ENCODE data around the gene INPP5D.

Gene INPP5D

GRCh38 chr2:233081731-233082221 is 21.6 kb downstream of the INPP5D start:
- Histone ChIP-seq H3K27me3 (ENCODE audit: insufficient read depth, low read length, poor library complexity) (no peaks in the 10 kb centered on the region), H3K4me3 (ENCODE audit: low read length) (no peak overlapping the region), H2BK5ac (ENCODE audit: low read length) (no peak overlapping the region), H3K4ac (ENCODE audit: low read depth, low read length) (no peak overlapping the region), H3K4me2 (ENCODE audit: low read length) (no peak overlapping the region), H3K4me1 (ENCODE audit: control insufficient read depth, low read depth, low read length) (no peaks in the 10 kb centered on the region), H3K9ac (ENCODE audit: low read length) (no peak overlapping the region), H4K8ac (ENCODE audit: low read depth, low read length) (no peak overlapping the region), H3K79me1 (ENCODE audit: low read length) (no peaks in the 10 kb centered on the region), H3K23ac (ENCODE audit: low read length) (no peak overlapping the region), H3K79me2 (ENCODE audit: control insufficient read depth, insufficient read depth, low read length) (no peaks in the 10 kb centered on the region), H2BK15ac (replicated peaks; ENCODE audit: low read depth) (no peak overlapping the region), H4K5ac (ENCODE audit: low read length) (no peak overlapping the region), H3K18ac (ENCODE audit: low read length) (no peak overlapping the region), H3K36me3 (ENCODE audit: control insufficient read depth, insufficient read depth, low read length) (no peaks in the 10 kb centered on the region), H3K56ac (ENCODE audit: low read length) (no peak overlapping the region), H2BK120ac (ENCODE audit: low read depth, low read length) (no peak overlapping the region), H3K27ac (ENCODE audit: low read depth, low read length) (no peak overlapping the region), H2AK5ac (ENCODE audit: low read length) (no peak overlapping the region)
- no CpG with 5 or more reads among the region's 13 CpGs for WGBS (ENCODE audit: extremely low coverage, insufficient coverage, low lambda C conversion rate)
- DNase-seq, result no peak

GRCh38 chr2:233082222-233082930 is 22.2 kb downstream of the INPP5D start:
- H3K79me2 ChIP-seq (ENCODE audit: control insufficient read depth, insufficient read depth, low read length), result no peaks in the 10 kb centered on the region
- no peak overlapping the region for H2BK120ac ChIP-seq (ENCODE audit: low read depth, low read length)
- H2AK5ac ChIP-seq (ENCODE audit: low read length), result no peak overlapping the region
- H3K4me2 ChIP-seq (ENCODE audit: low read length), result no peak overlapping the region
- no peak overlapping the region for H4K8ac ChIP-seq (ENCODE audit: low read depth, low read length)
- no peak overlapping the region for H3K56ac ChIP-seq (ENCODE audit: low read length)
- H3K4me1 ChIP-seq (ENCODE audit: control insufficient read depth, low read depth, low read length), result no peaks in the 10 kb centered on the region
- no CpG with 5 or more reads among the region's 11 CpGs for WGBS (ENCODE audit: extremely low coverage, insufficient coverage, low lambda C conversion rate)
- H2BK5ac ChIP-seq (ENCODE audit: low read length), result no peak overlapping the region
- no peak overlapping the region for H3K4ac ChIP-seq (ENCODE audit: low read depth, low read length)
- H3K9ac ChIP-seq (ENCODE audit: low read length), result no peak overlapping the region
- H3K27ac ChIP-seq (ENCODE audit: low read depth, low read length), result no peak overlapping the region
- DNase-seq, result no peak
- H3K18ac ChIP-seq (ENCODE audit: low read length), result no peak overlapping the region
- H3K4me3 ChIP-seq (ENCODE audit: low read length), result no peak overlapping the region
- no peaks in the 10 kb centered on the region for H3K36me3 ChIP-seq (ENCODE audit: control insufficient read depth, insufficient read depth, low read length)
- H3K23ac ChIP-seq (ENCODE audit: low read length), result no peak overlapping the region
- no peak overlapping the region for H2BK15ac ChIP-seq (replicated peaks; ENCODE audit: low read depth)
- H3K27me3 ChIP-seq (ENCODE audit: insufficient read depth, low read length, poor library complexity), result no peaks in the 10 kb centered on the region
- H3K79me1 ChIP-seq (ENCODE audit: low read length), result no peaks in the 10 kb centered on the region
- no peak overlapping the region for H4K5ac ChIP-seq (ENCODE audit: low read length)

- H3K27ac ChIP-seq (ENCODE audit: low read depth, low read length), result no peak overlapping the region
- no peaks in the 10 kb centered on the region for H3K79me2 ChIP-seq (ENCODE audit: control insufficient read depth, insufficient read depth, low read length)
- no peak overlapping the region for H2BK15ac ChIP-seq (replicated peaks; ENCODE audit: low read depth)
- no peak overlapping the region for H2BK120ac ChIP-seq (ENCODE audit: low read depth, low read length)
- no peaks in the 10 kb centered on the region for H3K79me1 ChIP-seq (ENCODE audit: low read length)
- H3K4me3 ChIP-seq (ENCODE audit: low read length), result no peak overlapping the region
- H4K8ac ChIP-seq (ENCODE audit: low read depth, low read length), result no peak overlapping the region
- no peak for DNase-seq
- no peaks in the 10 kb centered on the region for H3K36me3 ChIP-seq (ENCODE audit: control insufficient read depth, insufficient read depth, low read length)
- H3K9ac ChIP-seq (ENCODE audit: low read length), result no peak overlapping the region
- H3K4me2 ChIP-seq (ENCODE audit: low read length), result no peak overlapping the region
- no peak overlapping the region for H3K56ac ChIP-seq (ENCODE audit: low read length)
- H2BK5ac ChIP-seq (ENCODE audit: low read length), result no peak overlapping the region
- no peaks in the 10 kb centered on the region for H3K4me1 ChIP-seq (ENCODE audit: control insufficient read depth, low read depth, low read length)
- H3K27me3 ChIP-seq (ENCODE audit: insufficient read depth, low read length, poor library complexity), result no peaks in the 10 kb centered on the region
- H3K18ac ChIP-seq (ENCODE audit: low read length), result no peak overlapping the region
- H2AK5ac ChIP-seq (ENCODE audit: low read length), result no peak overlapping the region
- WGBS (ENCODE audit: extremely low coverage, insufficient coverage, low lambda C conversion rate), result no CpG with 5 or more reads among the region's 9 CpGs
- H3K23ac ChIP-seq (ENCODE audit: low read length), result peak overlapping the region; percentile 85
- no peak overlapping the region for H4K5ac ChIP-seq (ENCODE audit: low read length)
- H3K4ac ChIP-seq (ENCODE audit: low read depth, low read length), result no peak overlapping the region
Measured at GRCh38 chr2:233082931-233083755, 23.0 kb downstream of the INPP5D start.

GRCh38 chr2:233083782-233084181 is 23.6 kb downstream of the INPP5D start:
- H3K9ac ChIP-seq (ENCODE audit: low read length), result no peak overlapping the region
- no peaks in the 10 kb centered on the region for H3K79me1 ChIP-seq (ENCODE audit: low read length)
- no peak overlapping the region for H3K4ac ChIP-seq (ENCODE audit: low read depth, low read length)
- no peak overlapping the region for H2BK15ac ChIP-seq (replicated peaks; ENCODE audit: low read depth)
- H3K4me2 ChIP-seq (ENCODE audit: low read length), result no peak overlapping the region
- H3K4me3 ChIP-seq (ENCODE audit: low read length), result no peak overlapping the region
- H3K4me1 ChIP-seq (ENCODE audit: control insufficient read depth, low read depth, low read length), result no peaks in the 10 kb centered on the region
- H3K27ac ChIP-seq (ENCODE audit: low read depth, low read length), result no peak overlapping the region
- no peak for DNase-seq
- no peak overlapping the region for H2AK5ac ChIP-seq (ENCODE audit: low read length)
- H2BK5ac ChIP-seq (ENCODE audit: low read length), result no peak overlapping the region
- no CpG with 5 or more reads among the region's 8 CpGs for WGBS (ENCODE audit: extremely low coverage, insufficient coverage, low lambda C conversion rate)
- no peaks in the 10 kb centered on the region for H3K36me3 ChIP-seq (ENCODE audit: control insufficient read depth, insufficient read depth, low read length)
- no peak overlapping the region for H3K18ac ChIP-seq (ENCODE audit: low read length)
- no peak overlapping the region for H4K5ac ChIP-seq (ENCODE audit: low read length)
- no peaks in the 10 kb centered on the region for H3K79me2 ChIP-seq (ENCODE audit: control insufficient read depth, insufficient read depth, low read length)
- no peaks in the 10 kb centered on the region for H3K27me3 ChIP-seq (ENCODE audit: insufficient read depth, low read length, poor library complexity)
- no peak overlapping the region for H4K8ac ChIP-seq (ENCODE audit: low read depth, low read length)
- no peak overlapping the region for H2BK120ac ChIP-seq (ENCODE audit: low read depth, low read length)
- H3K23ac ChIP-seq (ENCODE audit: low read length), result no peak overlapping the region
- H3K56ac ChIP-seq (ENCODE audit: low read length), result no peak overlapping the region

- no peak for DNase-seq
- no peak overlapping the region for H3K27ac ChIP-seq (ENCODE audit: low read depth, low read length)
Measured at GRCh38 chr2:233084488-233084887, 24.3 kb downstream of the INPP5D start.

More at GRCh38 chr2:233084488-233084887, 24.3 kb downstream of the INPP5D start:
- WGBS (ENCODE audit: extremely low coverage, insufficient coverage, low lambda C conversion rate), result no CpG with 5 or more reads among the region's 13 CpGs
- Histone ChIP-seq H3K4ac (ENCODE audit: low read depth, low read length) (no peak overlapping the region), H3K4me3 (ENCODE audit: low read length) (no peak overlapping the region), H2AK5ac (ENCODE audit: low read length) (no peak overlapping the region), H2BK120ac (ENCODE audit: low read depth, low read length) (no peak overlapping the region), H4K5ac (ENCODE audit: low read length) (no peak overlapping the region), H3K56ac (ENCODE audit: low read length) (no peak overlapping the region), H3K23ac (ENCODE audit: low read length) (no peak overlapping the region), H3K9ac (ENCODE audit: low read length) (no peak overlapping the region), H3K18ac (ENCODE audit: low read length) (no peak overlapping the region), H3K79me1 (ENCODE audit: low read length) (no peaks in the 10 kb centered on the region), H3K4me1 (ENCODE audit: control insufficient read depth, low read depth, low read length) (no peaks in the 10 kb centered on the region), H3K4me2 (ENCODE audit: low read length) (no peak overlapping the region), H4K8ac (ENCODE audit: low read depth, low read length) (no peak overlapping the region), H2BK5ac (ENCODE audit: low read length) (no peak overlapping the region), H2BK15ac (replicated peaks; ENCODE audit: low read depth) (no peak overlapping the region), H3K36me3 (ENCODE audit: control insufficient read depth, insufficient read depth, low read length) (no peaks in the 10 kb centered on the region), H3K27me3 (ENCODE audit: insufficient read depth, low read length, poor library complexity) (no peaks in the 10 kb centered on the region), H3K79me2 (ENCODE audit: control insufficient read depth, insufficient read depth, low read length) (no peaks in the 10 kb centered on the region)

Data from mesendoderm (in vitro differentiated cells).